Neural cell (in vitro differentiated cells): Measurements from ENCODE around the gene CYB5R2. TPM values are rescaled to one million over a fixed set of nuclear protein-coding genes. Genes with fewer than 3 reads are reported as not detected.

ENCODE experiments used
- H2AFZ ChIP-seq: fragments of 200-600, 300-800 bp; sonication (generic), shearing (Covaris generic); 2 replicates; pipeline ENCODE4 v1.6.0; 2014; ENCODE audit warnings: low read depth, mild to moderate bottlenecking, antibody characterized with exemption, low read length, moderate library complexity
- H3F3A ChIP-seq: fragments of 200-600 bp; shearing (Covaris generic); 2 replicates; pipeline ENCODE4 v1.6.1; 2016; ENCODE audit warnings: mild to moderate bottlenecking, moderate library complexity, mixed read lengths, antibody characterized with exemption, low read length; ENCODE audit not compliant: insufficient read depth, poor library complexity, severe bottlenecking
- H3K27ac ChIP-seq: fragments of 200-600, 300-800 bp; sonication (generic), shearing (Covaris generic); 2 replicates; pipeline ENCODE4 v1.5.1; 2014; ENCODE audit warnings: mild to moderate bottlenecking, low read length, moderate library complexity
- H3K27me3 ChIP-seq: fragments of 300-800, 200-600 bp; sonication (generic), shearing (Covaris generic); 2 replicates; pipeline ENCODE4 v1.6.0; 2014; ENCODE audit warnings: mild to moderate bottlenecking, low read depth, low read length, moderate library complexity; ENCODE audit not compliant: insufficient read depth
- H3K36me3 ChIP-seq: fragments of 300-800, 200-600 bp; sonication (generic), shearing (Covaris generic); 2 replicates; pipeline ENCODE4 v1.5.1; 2014; ENCODE audit warnings: mild to moderate bottlenecking, antibody characterized with exemption, low read length, moderate library complexity; ENCODE audit not compliant: insufficient read depth
- H3K4me2 ChIP-seq: fragments of 300-800, 200-600 bp; sonication (generic), shearing (Covaris generic); 2 replicates; pipeline ENCODE4 v1.6.0; 2014; ENCODE audit warnings: mild to moderate bottlenecking, low read length
- H3K4me3 ChIP-seq: fragments of 300-800, 200-600 bp; sonication (generic), shearing (Covaris generic); 2 replicates; pipeline ENCODE4 v1.5.1; 2014; ENCODE audit warnings: mild to moderate bottlenecking, low read length, moderate library complexity
- H3K79me2 ChIP-seq: fragments of 200-600 bp; shearing (Covaris generic); replicated peaks from 2 replicates; pipeline ENCODE4 v1.6.0; 2014; ENCODE audit warnings: mild to moderate bottlenecking, low read length, moderate library complexity; ENCODE audit not compliant: insufficient read depth
- H3K9ac ChIP-seq: fragments of 300-800, 200-600 bp; sonication (generic), shearing (Covaris generic); 2 replicates; pipeline ENCODE4 v1.6.1; 2016; ENCODE audit warnings: mild to moderate bottlenecking, low read length, mixed read lengths
- H3K9me2 ChIP-seq: fragments of 200-600 bp; shearing (Covaris generic); 2 replicates; pipeline ENCODE4 v1.6.1; 2016; ENCODE audit warnings: mild to moderate bottlenecking, low read length, mixed read lengths; ENCODE audit not compliant: insufficient read depth
- H3K9me3 ChIP-seq: fragments of 200-600, 300-800 bp; sonication (generic), shearing (Covaris generic); 2 replicates; pipeline ENCODE4 v1.6.1; 2016; ENCODE audit warnings: mild to moderate bottlenecking, mixed run types, low read length, moderate library complexity, mixed read lengths
- H4K20me1 ChIP-seq: fragments of 200-600 bp; shearing (Covaris generic); 2 replicates; pipeline ENCODE4 v1.6.1; 2016; ENCODE audit warnings: mild to moderate bottlenecking, mixed run types; ENCODE audit not compliant: insufficient read depth
- CTCF ChIP-seq: fragments of 450-650 bp; IDR thresholded peaks from 2 replicates; pipeline ENCODE4 v1.5.1; 2014; ENCODE audit warnings: antibody characterized with exemption, mild to moderate bottlenecking, moderate library complexity; ENCODE audit not compliant: poor library complexity, severe bottlenecking
- EP300 ChIP-seq: fragments of 450-650 bp; conservative IDR thresholded peaks from 2 replicates; pipeline ENCODE4 v1.6.1; 2014; ENCODE audit warnings: antibody characterized with exemption, mild to moderate bottlenecking, moderate library complexity; ENCODE audit not compliant: poor library complexity, severe bottlenecking
- EZH2 ChIP-seq: fragments of 200-600, 300-800 bp; shearing (Covaris generic), sonication (generic); IDR thresholded peaks from 2 replicates; pipeline ENCODE4 v1.6.1; 2014; ENCODE audit warnings: antibody characterized with exemption, low read length, borderline replicate concordance, mild to moderate bottlenecking; ENCODE audit not compliant: insufficient read depth, poor library complexity, severe bottlenecking
- MXI1 ChIP-seq: fragments of 450-650 bp; conservative IDR thresholded peaks from 2 replicates; pipeline ENCODE4 v1.6.1; 2014; ENCODE audit warnings: antibody characterized with exemption, mild to moderate bottlenecking; ENCODE audit not compliant: poor library complexity, severe bottlenecking
- POLR2AphosphoS5 ChIP-seq: IDR thresholded peaks from 2 replicates; pipeline ENCODE4 v1.6.1; 2012
- RAD21 ChIP-seq: fragments of 450-650 bp; conservative IDR thresholded peaks from 2 replicates; pipeline ENCODE4 v1.6.1; 2014; ENCODE audit warnings: antibody characterized with exemption, mild to moderate bottlenecking, moderate library complexity
- SMC3 ChIP-seq: fragments of 450-650 bp; conservative IDR thresholded peaks from 2 replicates; pipeline ENCODE4 v1.6.1; 2014; ENCODE audit warnings: antibody characterized with exemption, mild to moderate bottlenecking, moderate library complexity; ENCODE audit not compliant: poor library complexity
- TAF1 ChIP-seq: IDR thresholded peaks from 2 replicates; pipeline ENCODE4 v1.6.1; 2012; ENCODE audit warnings: low read depth
- polyA plus RNA-seq: library from polyadenylated mRNA; depleted of rRNA; stranded (reverse); fragments of >200 nt; gene quantifications from 2 replicates; pipeline ENCODE4 v1.2.3, GENCODE V29; 2014
- TF ChIP-seq, protein P1 (sequence below): IDR thresholded peaks from 2 replicates; pipeline ENCODE4 v1.6.1; 2012; ENCODE audit warnings: borderline replicate concordance

The CYB5R2 gene
- polyA plus RNA-seq, 1 donor from 2014 or later: not detected

- Histone ChIP-seq H3K9me3 (no peaks in the 10 kb centered on the region), H3K9ac (no peak overlapping the region), H3K27me3 (no peaks in the 10 kb centered on the region), H3K79me2 (no peaks in the 10 kb centered on the region), H3K4me2 (no peak overlapping the region), H3K36me3 (no peaks in the 10 kb centered on the region), H3K27ac (no peak overlapping the region), H2AFZ (no peak overlapping the region), H3K9me2 (no peaks in the 10 kb centered on the region), H3F3A (no peaks in the 10 kb centered on the region), H4K20me1 (no peaks in the 10 kb centered on the region), H3K4me3 (no peak overlapping the region)
- no peak for TF ChIP-seq MXI1
- no peak for TF ChIP-seq EP300
- no peak for TF ChIP-seq SMC3
- TF ChIP-seq, protein P1, sequence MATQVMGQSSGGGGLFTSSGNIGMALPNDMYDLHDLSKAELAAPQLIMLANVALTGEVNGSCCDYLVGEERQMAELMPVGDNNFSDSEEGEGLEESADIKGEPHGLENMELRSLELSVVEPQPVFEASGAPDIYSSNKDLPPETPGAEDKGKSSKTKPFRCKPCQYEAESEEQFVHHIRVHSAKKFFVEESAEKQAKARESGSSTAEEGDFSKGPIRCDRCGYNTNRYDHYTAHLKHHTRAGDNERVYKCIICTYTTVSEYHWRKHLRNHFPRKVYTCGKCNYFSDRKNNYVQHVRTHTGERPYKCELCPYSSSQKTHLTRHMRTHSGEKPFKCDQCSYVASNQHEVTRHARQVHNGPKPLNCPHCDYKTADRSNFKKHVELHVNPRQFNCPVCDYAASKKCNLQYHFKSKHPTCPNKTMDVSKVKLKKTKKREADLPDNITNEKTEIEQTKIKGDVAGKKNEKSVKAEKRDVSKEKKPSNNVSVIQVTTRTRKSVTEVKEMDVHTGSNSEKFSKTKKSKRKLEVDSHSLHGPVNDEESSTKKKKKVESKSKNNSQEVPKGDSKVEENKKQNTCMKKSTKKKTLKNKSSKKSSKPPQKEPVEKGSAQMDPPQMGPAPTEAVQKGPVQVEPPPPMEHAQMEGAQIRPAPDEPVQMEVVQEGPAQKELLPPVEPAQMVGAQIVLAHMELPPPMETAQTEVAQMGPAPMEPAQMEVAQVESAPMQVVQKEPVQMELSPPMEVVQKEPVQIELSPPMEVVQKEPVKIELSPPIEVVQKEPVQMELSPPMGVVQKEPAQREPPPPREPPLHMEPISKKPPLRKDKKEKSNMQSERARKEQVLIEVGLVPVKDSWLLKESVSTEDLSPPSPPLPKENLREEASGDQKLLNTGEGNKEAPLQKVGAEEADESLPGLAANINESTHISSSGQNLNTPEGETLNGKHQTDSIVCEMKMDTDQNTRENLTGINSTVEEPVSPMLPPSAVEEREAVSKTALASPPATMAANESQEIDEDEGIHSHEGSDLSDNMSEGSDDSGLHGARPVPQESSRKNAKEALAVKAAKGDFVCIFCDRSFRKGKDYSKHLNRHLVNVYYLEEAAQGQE: no peak
- no peak for TF ChIP-seq POLR2AphosphoS5
- no peak for TF ChIP-seq EZH2
Observed at GRCh38 chr11:7637447-7638157, 35.7 kb downstream of the CYB5R2 start.

DNA sequence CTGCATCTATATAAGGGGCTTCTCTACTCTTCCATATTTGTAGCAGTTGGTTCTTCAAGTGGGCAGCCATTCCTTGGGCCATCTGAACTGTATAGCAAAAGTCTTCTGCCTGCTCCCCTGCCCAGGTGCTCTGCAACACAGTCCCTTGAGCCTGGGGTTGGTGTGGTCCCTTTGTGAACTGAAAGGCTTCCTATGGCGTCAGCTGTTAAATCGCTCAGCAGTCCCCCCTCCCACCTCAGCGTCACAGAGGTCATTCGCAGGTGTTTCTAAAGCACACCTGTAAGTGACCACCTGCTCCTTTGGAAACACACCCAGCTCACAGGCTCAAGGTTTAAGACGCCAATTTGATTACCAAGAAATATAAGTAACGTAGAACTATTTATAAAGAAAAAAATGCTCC is 37.0 kb downstream of the CYB5R2 start:
- no peaks in the 10 kb centered on the region for H3K9me2 ChIP-seq
- no peak overlapping the region for H3K9ac ChIP-seq
- H3K4me2 ChIP-seq: no peak overlapping the region
- TF ChIP-seq MXI1 (no peak), SMC3 (no peak), RAD21 (no peak), TAF1 (no peak), POLR2AphosphoS5 (no peak), EP300 (no peak), CTCF (no peak), EZH2 (no peak)
- TF ChIP-seq, protein P1: no peak
- no peak overlapping the region for H2AFZ ChIP-seq
- no peaks in the 10 kb centered on the region for H3K9me3 ChIP-seq
- no peak overlapping the region for H3K4me3 ChIP-seq
- H4K20me1 ChIP-seq: no peaks in the 10 kb centered on the region
- H3K27ac ChIP-seq: no peak overlapping the region
- H3K79me2 ChIP-seq: no peaks in the 10 kb centered on the region
- H3F3A ChIP-seq: no peaks in the 10 kb centered on the region
- H3K36me3 ChIP-seq: no peaks in the 10 kb centered on the region
- no peaks in the 10 kb centered on the region for H3K27me3 ChIP-seq
